COLO829 (cell line): Measurements from ENCODE around the gene DDX54.
"Not testable (repeated sequence)": the region's sequence is repeated elsewhere in the genome, so short reads cannot be mapped to it uniquely, and the experiment has no call there.

Experiments used
- DNase-seq: peaks from one replicate; pipeline ENCODE4 v3.0.0; 2012; ENCODE audit warnings: low spot score

Gene DDX54

GRCh38 chr12:113119980-113120669, 65.2 kb downstream of the DDX54 start:
- DNase-seq = no peak

- DNase-seq = no peak
Observed at GRCh38 chr12:113118142-113118541, 67.1 kb downstream of the DDX54 start.

DNA sequence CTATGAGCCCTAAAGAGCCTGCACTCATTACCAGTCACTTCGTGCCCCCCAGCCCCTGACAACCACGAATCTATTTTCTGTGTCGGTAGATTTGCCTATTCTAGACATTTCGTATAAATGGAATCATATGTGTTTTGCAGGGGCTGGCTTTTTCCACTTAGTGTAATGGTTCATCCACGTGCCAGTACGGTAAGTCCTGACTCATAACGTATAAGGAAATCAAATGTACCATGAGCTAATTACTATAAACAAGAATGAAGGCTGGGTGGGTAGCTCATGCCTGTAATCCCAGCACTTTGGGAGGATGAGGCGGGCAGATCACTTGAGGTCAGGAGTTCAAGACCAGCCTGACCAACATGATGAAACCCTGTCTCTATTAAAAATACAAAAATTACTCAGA, 67.6 kb downstream of the DDX54 start:
- DNase-seq = not testable (repeated sequence)

DNA sequence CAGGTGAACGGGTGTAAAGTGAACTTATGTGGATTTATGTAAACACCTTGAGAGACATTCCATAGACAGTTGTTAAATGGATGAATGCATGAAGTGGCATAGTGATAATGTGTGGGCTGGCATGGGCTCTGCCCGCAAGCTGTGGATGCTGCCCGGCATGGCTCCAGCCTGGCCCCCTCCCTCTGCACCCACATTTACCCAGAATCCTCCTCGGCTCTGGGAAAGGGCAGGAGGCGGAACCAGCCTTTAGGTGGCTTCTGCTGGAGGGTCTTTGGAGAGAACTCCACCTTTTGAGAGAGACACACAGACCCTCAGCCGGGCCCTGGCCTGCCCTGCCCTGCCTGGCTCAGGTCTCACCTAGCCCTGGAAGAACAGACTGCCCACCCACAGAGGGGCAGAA, 68.4 kb downstream of the DDX54 start:
- no peak for DNase-seq

DNA sequence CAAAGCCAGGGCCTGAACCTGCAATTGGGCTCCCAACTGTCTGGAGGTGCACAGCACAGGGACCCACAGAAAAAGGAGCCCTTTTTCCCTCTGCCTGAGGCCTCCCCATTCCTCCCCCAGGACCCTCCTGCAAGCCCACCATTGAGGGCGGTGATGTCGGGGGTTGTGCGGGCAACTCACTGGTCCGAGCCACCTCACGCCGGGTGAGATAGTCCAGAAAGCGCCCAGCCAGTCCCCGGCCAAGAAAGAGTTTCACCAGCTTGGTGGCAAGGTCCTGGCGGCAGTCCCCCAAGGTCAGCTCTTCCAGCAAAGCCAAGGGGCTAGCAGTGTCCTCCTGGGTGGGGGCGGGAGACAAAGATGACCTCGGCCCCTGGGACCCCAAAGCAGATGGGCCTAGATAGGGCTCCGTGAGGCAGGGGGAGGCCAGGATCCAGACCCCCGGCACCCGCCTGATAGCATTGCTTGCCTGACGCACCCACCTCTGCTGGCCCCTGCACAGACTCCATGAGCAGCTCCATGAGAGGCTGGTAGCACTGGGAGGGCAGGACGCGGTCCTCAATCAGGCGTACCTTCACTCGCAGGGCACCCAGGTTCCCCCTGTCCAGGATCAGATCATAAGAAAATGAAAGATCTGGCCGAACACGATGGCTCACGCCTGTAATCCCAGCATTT, 69.7 kb downstream of the DDX54 start:
- no peak for DNase-seq

- no peak for DNase-seq
Observed at GRCh38 chr12:113114447-113115178, 70.7 kb downstream of the DDX54 start.

DNA sequence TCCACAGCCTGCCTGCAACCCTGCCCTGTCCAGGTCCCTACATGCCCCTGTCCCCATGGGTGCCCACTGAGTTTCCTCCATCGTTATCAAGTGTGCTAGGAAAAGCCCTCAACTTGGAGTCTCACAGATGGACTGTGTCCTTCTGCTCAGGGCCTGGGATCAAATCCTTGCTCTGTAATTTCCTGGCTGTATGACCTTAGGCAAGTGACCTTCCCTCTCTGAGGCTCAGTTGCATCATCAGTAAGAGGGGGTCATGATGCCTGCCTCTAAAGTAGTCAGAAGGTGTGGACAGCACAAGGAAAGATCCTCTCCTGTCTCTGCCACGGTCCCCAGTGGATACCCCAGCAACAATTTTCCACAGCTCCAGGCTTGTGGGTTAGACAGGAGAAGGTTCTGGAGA, 71.9 kb downstream of the DDX54 start:
- DNase-seq = no peak

- no peak for DNase-seq
Observed at GRCh38 chr12:113112043-113112899, 73.0 kb downstream of the DDX54 start.

GRCh38 chr12:113111247-113111646, 74.0 kb downstream of the DDX54 start:
- no peak for DNase-seq

DNA sequence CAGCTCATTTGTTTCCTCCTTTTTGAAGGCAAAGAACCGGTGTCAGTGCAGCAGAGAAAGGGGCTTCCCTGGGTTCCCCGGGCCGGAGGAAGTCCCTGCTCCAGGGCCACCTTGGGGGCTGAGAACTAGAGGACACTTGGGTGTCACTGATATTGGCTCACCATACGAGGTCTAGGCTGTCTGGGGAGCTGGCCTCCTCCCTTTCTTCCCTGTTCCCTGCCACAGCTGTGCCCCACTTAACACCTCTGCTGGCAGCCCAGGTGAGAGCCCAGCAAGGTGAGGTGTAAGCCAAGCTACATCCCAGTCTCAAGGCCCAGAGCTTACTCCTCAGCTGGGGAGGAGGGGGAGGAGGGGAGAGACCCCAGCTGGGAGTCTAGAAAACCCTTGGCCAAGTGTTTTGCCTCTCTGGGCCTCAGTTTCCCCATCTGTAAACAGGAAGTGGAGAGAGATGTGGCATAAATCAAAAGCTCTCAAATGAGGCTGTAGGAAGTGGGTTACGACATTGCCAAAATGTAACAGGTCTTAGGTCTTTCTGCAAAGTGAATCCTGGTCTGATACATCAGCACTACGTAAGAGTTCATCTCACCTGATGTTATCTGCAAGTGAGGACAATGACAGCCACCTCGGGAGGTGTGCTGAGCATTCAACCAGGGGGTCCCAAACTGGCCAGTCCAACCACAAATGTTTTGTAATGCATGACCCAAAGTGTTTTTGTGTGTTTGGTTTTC, 75.2 kb downstream of the DDX54 start:
- DNase-seq = no peak

DNA sequence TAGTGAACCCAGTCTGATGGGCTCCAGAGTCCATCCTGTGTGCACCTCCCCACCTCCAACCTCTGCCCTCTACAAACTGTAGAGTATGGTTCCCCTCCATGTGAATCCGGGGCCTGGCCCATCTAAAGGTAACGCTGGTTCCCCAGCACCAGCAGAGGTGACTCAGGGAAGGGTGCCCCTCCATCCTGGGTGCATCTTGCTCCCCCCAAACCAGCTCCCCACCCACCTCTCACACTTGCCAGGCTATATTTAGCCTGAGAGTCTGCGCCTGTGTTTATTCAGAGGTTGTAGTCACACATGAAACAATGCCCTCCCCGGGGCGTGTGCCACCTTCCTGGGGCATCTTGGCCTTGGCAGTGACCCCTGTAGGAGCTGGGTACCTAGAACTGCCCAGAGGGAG, 75.9 kb downstream of the DDX54 start:
- no peak for DNase-seq

DNA sequence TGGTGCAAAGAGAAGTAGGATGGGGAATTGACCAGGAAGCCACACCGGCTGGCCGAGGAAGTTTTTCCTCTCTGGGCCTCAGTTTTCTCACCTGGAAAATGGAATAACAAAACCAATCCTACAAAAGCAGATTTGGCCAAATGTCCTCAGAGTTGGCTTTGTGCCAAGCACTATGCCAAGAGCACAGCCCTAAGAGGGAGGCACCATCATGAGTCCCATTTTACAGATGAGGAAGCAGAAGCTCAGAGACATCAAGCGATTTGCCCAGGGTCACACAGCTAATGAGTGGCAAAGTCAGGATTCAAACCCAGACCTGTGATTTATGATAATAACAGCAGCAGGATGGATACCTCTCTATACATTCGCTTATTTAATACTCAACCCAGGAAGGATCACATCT, 77.0 kb downstream of the DDX54 start:
- DNase-seq = no peak
